Measurements from ENCODE around the gene IL17RC.

Gene IL17RC

DNA sequence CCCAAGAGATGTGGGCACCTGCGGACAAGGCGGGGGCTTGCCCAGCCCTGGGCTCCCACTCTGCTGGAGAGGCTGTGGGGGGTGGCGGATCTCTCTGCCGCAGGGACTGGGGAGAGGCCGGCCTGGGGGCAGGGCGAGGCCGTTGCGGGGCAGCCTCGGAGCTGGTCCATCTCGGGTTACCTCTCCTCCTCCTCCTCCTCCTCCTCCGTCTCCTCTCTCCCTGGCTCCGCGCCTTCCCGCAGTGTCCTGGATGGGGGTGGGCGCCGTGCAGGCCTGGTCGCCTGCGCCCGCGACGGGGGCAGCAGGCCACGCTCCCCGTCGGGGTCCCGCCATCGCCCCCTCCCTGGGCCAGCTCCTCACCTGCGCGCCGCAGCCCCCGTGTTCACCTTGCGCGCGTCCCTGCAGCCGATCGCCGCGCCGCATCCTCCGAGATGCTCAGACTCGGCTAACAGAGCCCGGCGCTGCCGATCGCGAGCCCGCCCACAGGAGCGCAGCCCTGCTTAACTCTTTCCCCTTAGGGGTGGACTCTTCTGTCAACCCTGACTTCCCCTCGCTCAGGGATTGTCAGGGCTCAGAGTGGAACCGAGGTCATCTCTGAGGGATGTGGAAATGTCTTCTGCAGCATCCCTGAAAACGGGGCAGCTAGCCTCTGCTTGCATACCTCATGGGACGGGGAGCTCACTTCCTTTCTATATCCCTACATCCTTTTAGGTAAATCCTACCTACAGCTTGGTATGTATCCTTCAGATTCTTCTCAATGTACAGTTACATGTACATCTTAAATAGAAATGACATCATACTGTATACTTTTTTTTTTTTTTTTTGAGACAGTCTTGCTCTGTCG is 35.3 kb downstream of the IL17RC start, which contains the start of gene PRRT3:
Gene PRRT3, minus strand, starts transcription at position 447 of the 844 bp plus-strand sequence. CDS start 2,293 bp downstream, outside the sequence.
- Histone ChIP-seq H3K4me3 (ENCODE audit: low read depth, low read length) (peak within 1 kb of the TSS; percentile 90), H3K27me3 (ENCODE audit: control insufficient read depth, insufficient read depth, low read length) (peaks cover 16% of the 10 kb centered on the region), H3K9me3 (ENCODE audit: control insufficient read depth, insufficient read depth, low read length) (no peaks in the 10 kb centered on the region), H3K9ac (ENCODE audit: low read depth, low read length) (peak within 1 kb of the TSS; percentile 70), H3K36me3 (ENCODE audit: control insufficient read depth, insufficient read depth, low read length) (peaks cover 8% of the 10 kb centered on the region), H3K4me1 (ENCODE audit: control insufficient read depth, insufficient read depth, low read length) (peaks cover 20% of the 10 kb centered on the region)

DNA sequence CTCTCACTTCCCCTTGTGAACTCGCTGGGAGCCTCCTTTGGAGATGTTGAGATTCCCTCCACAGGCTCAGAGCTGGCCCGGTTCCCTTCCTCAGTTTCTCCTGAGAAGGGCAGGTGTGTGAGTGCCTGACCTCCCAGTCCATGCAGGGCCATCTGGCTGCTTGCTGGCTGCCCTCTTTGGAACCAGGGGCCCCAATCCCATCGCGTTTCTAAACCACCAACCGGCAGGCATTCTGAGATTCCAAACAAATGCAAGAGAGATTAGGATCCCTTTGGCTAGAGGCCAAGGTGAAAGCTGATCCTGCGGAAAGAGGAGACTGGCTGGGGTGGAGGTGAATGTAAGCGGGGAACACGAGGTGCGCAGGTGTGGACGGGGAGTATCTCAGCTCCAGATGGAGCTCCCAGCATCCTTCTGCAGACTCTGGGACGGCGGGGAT is 38.2 kb downstream of the IL17RC start:
- no peak overlapping the region for H3K9ac ChIP-seq (ENCODE audit: low read depth, low read length)
- peaks cover 16% of the 10 kb centered on the region for H3K27me3 ChIP-seq (ENCODE audit: control insufficient read depth, insufficient read depth, low read length)
- peaks cover 20% of the 10 kb centered on the region for H3K4me1 ChIP-seq (ENCODE audit: control insufficient read depth, insufficient read depth, low read length)
- no peak overlapping the region for H3K4me3 ChIP-seq (ENCODE audit: low read depth, low read length)
- H3K9me3 ChIP-seq (ENCODE audit: control insufficient read depth, insufficient read depth, low read length), result no peaks in the 10 kb centered on the region
- H3K36me3 ChIP-seq (ENCODE audit: control insufficient read depth, insufficient read depth, low read length), result no peaks in the 10 kb centered on the region

DNA sequence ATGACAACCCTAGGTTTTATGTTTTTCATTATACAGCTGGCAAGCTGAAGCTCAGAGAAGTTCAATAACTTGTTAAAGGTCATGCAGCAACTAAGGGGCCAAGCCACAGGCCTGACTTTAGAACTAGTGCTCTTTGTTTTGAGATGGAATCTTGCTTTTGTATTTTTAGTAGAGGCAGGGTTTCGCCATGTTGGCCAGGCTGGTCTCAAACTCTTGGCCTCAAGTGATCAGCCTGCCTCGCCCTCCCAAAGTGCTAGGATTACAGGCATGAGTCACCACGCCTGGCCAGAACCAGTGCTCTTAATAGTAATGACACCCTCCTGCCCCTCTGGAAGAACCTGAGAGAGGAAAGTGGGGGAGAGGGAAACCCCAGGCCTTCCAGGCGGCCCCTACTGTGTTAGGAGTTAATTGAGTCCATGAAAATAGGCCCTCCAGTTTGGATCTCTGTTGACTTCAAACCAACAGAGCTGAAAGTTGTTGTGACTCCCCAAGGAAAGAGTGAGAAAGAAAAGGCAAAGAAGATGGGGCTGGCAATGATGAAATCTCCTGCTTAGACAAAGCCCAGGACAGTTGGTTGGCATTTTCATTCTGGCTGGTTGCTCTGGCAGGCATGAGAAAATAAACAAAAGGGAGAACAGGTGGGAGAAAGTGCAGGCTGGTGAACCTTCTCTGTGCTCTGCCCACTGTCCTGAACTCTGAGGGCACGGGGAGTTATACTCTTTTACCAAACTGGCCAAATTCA is 38.9 kb downstream of the IL17RC start:
- Histone ChIP-seq H3K36me3 (ENCODE audit: control insufficient read depth, insufficient read depth, low read length) (no peaks in the 10 kb centered on the region), H3K27me3 (ENCODE audit: control insufficient read depth, insufficient read depth, low read length) (peaks cover 16% of the 10 kb centered on the region), H3K4me1 (ENCODE audit: control insufficient read depth, insufficient read depth, low read length) (peaks cover 20% of the 10 kb centered on the region), H3K4me3 (ENCODE audit: low read depth, low read length) (no peak overlapping the region), H3K9ac (ENCODE audit: low read depth, low read length) (no peak overlapping the region), H3K9me3 (ENCODE audit: control insufficient read depth, insufficient read depth, low read length) (no peaks in the 10 kb centered on the region)

DNA sequence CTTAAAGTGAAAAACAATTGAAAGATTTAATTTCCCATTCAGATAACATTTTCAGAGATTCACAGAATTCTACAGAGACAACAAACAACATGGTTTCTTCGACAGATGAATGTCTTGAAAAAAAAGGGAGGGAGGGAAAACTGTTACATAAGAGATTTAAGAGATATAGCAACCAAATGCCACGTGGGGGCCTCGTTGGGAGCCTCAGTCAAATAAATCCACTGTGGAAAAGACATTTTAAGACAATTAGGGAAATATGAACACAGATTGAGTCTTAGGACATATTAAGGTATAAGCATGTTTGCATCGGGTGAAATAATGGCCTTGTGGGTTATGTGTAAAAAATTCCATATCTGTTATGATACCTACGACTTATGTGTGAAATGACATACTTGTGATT is 40.3 kb downstream of the IL17RC start:
- H3K9ac ChIP-seq (ENCODE audit: low read depth, low read length), result no peak overlapping the region
- no peak overlapping the region for H3K4me3 ChIP-seq (ENCODE audit: low read depth, low read length)
- no peaks in the 10 kb centered on the region for H3K9me3 ChIP-seq (ENCODE audit: control insufficient read depth, insufficient read depth, low read length)
- no peaks in the 10 kb centered on the region for H3K36me3 ChIP-seq (ENCODE audit: control insufficient read depth, insufficient read depth, low read length)
- H3K27me3 ChIP-seq (ENCODE audit: control insufficient read depth, insufficient read depth, low read length), result peaks cover 12% of the 10 kb centered on the region
- peaks cover 16% of the 10 kb centered on the region for H3K4me1 ChIP-seq (ENCODE audit: control insufficient read depth, insufficient read depth, low read length)

DNA sequence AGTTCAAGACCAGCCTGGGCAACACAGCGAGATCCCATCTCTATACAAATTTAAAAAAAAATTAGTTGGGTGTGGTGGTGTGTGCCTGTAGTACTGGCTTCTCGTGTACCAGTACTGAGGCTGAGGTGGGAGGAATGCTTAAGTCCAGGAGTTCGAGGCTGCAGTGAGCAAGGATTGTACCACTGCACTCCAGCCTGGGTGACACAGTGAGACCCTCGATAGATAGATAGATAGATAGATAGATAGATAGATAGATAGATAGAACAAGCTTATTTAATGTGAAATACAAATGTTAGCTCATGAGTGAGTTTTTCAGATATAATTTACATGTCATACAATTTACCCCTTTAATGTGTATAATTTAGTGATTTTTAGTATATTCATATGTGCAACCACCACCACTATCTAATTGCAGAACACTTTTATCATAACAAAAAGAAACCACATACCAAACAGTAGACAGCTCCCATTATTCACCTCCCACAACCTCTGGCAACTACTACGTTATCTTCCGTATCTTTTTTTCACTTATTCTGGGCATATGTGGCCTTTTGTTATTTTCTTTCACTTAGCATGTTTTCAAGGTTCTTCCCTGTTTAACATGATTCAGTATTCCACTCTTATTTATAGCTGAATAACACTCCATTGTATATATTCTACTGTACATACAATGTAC is 48.4 kb downstream of the IL17RC start:
- Histone ChIP-seq H3K9me3 (ENCODE audit: control insufficient read depth, insufficient read depth, low read length) (no peaks in the 10 kb centered on the region), H3K4me3 (ENCODE audit: low read depth, low read length) (no peak overlapping the region), H3K27me3 (ENCODE audit: control insufficient read depth, insufficient read depth, low read length) (no peaks in the 10 kb centered on the region), H3K36me3 (ENCODE audit: control insufficient read depth, insufficient read depth, low read length) (peaks cover 3% of the 10 kb centered on the region), H3K4me1 (ENCODE audit: control insufficient read depth, insufficient read depth, low read length) (no peaks in the 10 kb centered on the region), H3K9ac (ENCODE audit: low read depth, low read length) (no peak overlapping the region)

DNA sequence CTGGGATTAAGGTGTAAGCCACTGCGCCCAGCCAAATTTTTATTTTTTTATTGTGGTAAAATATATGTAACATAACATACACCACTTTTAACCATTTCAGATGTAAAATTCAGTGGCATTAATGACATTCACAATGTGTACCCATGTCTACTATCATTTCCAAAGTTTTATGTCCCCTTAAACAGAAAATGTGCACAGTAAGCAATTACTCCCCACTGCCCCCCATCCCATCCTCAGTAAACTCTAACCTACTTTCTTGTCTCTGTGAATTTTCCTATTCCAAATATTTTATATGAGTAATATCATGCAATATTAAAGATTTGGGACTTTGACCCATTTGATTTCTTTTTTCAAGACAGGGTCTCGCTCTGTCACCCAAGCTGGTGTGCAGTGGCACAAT is 49.9 kb downstream of the IL17RC start:
- peaks cover 3% of the 10 kb centered on the region for H3K36me3 ChIP-seq (ENCODE audit: control insufficient read depth, insufficient read depth, low read length)

DNA sequence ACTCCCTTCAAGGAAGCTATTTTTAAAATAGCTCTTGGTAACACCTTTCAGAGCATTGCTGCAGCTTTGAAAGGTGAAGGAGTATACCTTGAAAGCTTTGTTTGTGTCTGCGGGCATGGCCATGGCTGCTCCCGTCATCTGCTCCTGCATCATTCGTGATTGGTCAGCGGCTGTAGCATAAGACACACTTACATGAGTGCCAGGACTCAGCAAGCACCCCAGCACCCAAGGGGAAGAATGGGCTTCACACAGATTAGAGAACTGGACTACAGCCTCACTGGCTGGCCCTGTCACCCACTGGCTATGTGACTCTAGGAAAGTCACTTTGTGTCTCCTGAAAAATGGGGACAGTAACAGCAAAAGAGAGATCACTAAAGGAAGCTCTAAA is 52.7 kb downstream of the IL17RC start:
- H3K9me3 ChIP-seq (ENCODE audit: control insufficient read depth, insufficient read depth, low read length), result no peaks in the 10 kb centered on the region
- no peak overlapping the region for H3K4me3 ChIP-seq (ENCODE audit: low read depth, low read length)
- H3K9ac ChIP-seq (ENCODE audit: low read depth, low read length), result no peak overlapping the region
- no peaks in the 10 kb centered on the region for H3K27me3 ChIP-seq (ENCODE audit: control insufficient read depth, insufficient read depth, low read length)
- H3K36me3 ChIP-seq (ENCODE audit: control insufficient read depth, insufficient read depth, low read length), result peaks cover 3% of the 10 kb centered on the region
- H3K4me1 ChIP-seq (ENCODE audit: control insufficient read depth, insufficient read depth, low read length), result no peaks in the 10 kb centered on the region

More for the DNA sequence above, 49.9 kb downstream of the IL17RC start:
- Histone ChIP-seq H3K4me3 (ENCODE audit: low read depth, low read length) (no peak overlapping the region), H3K9me3 (ENCODE audit: control insufficient read depth, insufficient read depth, low read length) (no peaks in the 10 kb centered on the region), H3K4me1 (ENCODE audit: control insufficient read depth, insufficient read depth, low read length) (no peaks in the 10 kb centered on the region), H3K9ac (ENCODE audit: low read depth, low read length) (no peak overlapping the region), H3K27me3 (ENCODE audit: control insufficient read depth, insufficient read depth, low read length) (no peaks in the 10 kb centered on the region)

DNA sequence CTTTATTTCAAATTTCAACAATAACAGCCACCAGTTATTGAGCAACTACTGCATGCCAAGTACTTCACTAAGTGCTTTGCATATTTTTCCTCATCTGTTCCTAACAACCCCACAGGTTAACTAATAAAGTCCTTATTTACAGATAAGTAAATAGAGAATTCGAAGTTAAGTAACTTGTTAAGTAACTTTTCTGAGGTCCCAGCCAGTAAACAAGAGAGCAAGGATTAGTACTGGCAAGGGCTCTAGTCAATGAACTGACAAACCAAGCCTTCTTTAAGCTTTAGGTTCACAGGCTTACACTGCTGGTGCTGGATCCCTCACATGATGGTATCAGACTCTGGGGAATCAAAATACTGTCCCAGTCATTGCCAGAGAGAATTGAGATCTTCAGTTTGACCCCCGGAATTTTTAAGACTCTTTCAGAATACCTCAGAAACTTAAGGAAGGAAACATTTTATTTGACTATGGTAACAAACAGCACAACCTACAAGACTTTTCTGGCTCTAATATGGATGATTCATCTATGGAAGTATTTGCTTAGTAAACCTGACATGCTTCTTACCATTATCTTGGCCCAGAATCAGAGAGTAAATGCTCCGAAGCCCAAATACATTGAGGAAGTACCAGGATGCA is 53.2 kb downstream of the IL17RC start:
- H3K9me3 ChIP-seq (ENCODE audit: control insufficient read depth, insufficient read depth, low read length), result no peaks in the 10 kb centered on the region
- no peaks in the 10 kb centered on the region for H3K27me3 ChIP-seq (ENCODE audit: control insufficient read depth, insufficient read depth, low read length)
- H3K4me3 ChIP-seq (ENCODE audit: low read depth, low read length), result no peak overlapping the region
- no peaks in the 10 kb centered on the region for H3K4me1 ChIP-seq (ENCODE audit: control insufficient read depth, insufficient read depth, low read length)
- no peak overlapping the region for H3K9ac ChIP-seq (ENCODE audit: low read depth, low read length)
- H3K36me3 ChIP-seq (ENCODE audit: control insufficient read depth, insufficient read depth, low read length), result peaks cover 3% of the 10 kb centered on the region

DNA sequence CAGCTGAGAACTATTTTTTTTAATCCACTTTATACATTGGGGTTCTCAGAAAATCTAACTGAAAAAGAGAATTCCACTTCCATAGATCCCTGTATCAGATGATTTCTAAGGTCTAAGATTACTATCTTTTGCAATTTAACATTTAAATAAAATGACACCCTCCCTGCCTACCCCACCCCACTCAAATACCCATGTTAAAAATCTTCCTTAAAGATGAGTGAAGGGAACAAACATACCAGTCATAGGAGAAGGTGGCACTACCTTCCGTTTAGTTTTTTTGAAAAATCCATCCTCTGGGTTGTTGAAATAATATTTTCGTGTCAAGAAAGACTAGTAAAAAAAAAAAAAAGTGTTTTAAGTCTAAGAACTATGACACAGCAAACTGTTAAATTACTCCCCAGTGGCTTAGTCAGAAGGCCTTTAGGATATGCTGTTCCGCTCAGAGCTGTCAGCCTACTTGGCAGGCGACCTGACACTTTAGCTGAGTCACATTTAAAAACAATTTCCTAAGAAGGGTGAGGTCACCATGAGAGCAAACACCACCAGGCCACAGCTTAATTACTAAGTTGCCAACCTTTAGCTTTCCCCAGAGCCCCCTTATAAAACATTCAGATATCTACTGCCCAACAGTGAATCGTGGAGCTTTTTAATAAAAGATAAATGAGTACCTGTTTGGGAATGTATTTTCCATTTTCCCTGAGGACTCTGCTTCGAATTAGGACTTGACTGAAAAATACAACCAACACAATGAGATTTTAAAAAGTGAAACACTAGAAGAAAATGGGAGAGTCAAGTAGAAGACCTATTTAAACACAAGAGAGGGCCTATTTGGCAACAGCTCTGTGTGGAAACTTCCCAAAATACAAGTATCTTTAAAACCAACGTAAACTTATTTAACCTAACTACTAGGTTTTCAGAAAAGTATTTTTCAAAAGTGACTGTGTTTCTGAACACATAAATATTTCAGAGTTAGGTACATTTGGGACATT is 60.1 kb downstream of the IL17RC start:
- no peaks in the 10 kb centered on the region for H3K27me3 ChIP-seq (ENCODE audit: control insufficient read depth, insufficient read depth, low read length)
- no peaks in the 10 kb centered on the region for H3K4me1 ChIP-seq (ENCODE audit: control insufficient read depth, insufficient read depth, low read length)
- H3K9me3 ChIP-seq (ENCODE audit: control insufficient read depth, insufficient read depth, low read length), result no peaks in the 10 kb centered on the region
- H3K4me3 ChIP-seq (ENCODE audit: low read depth, low read length), result no peak overlapping the region
- peaks cover 6% of the 10 kb centered on the region for H3K36me3 ChIP-seq (ENCODE audit: control insufficient read depth, insufficient read depth, low read length)
- no peak overlapping the region for H3K9ac ChIP-seq (ENCODE audit: low read depth, low read length)

DNA sequence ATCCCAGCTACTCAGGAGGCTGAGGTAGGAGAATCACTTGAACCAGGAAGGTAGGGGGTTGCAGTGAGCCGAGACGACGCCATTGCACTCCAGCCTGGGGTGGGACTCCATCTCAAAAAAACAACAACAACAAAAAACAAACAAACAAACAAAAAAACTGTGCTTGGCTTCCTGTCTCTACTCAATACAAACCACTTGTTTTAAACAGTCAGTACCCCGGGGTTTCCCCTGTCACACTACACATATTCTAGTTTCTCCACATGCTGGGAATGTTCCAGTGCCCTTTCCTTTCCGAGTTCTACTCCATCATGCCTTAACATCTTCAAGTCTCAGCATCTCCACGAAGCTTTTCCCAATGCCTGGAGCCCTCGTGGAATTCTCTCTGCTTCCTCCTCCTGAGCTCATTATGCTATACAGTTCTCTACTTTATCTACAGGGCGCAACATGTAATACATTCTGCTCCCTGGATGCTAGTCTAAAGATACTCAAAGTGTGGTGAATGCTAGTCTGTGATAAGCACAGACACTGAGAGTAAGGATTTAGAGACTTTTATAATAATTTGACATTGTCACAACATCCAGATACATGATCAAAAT is 61.9 kb downstream of the IL17RC start:
- Histone ChIP-seq H3K36me3 (ENCODE audit: control insufficient read depth, insufficient read depth, low read length) (peaks cover 6% of the 10 kb centered on the region), H3K9me3 (ENCODE audit: control insufficient read depth, insufficient read depth, low read length) (no peaks in the 10 kb centered on the region), H3K9ac (ENCODE audit: low read depth, low read length) (no peak overlapping the region)

More for the DNA sequence above, 61.9 kb downstream of the IL17RC start:
- Histone ChIP-seq H3K27me3 (ENCODE audit: control insufficient read depth, insufficient read depth, low read length) (no peaks in the 10 kb centered on the region), H3K4me3 (ENCODE audit: low read depth, low read length) (no peak overlapping the region), H3K4me1 (ENCODE audit: control insufficient read depth, insufficient read depth, low read length) (no peaks in the 10 kb centered on the region)
